GM11168 (cell line): ENCODE measurements around the gene PIH1D1.

Source experiments
- in situ Hi-C: fragments of 300-500 bp; cut with MboI; formaldehyde crosslinking; loops from one replicate; pipeline ENCODE4 v1.12.0; 2022; ENCODE audit warnings: low sequenced_read_pairs; ENCODE audit not compliant: unreplicated experiment

Gene PIH1D1

DNA sequence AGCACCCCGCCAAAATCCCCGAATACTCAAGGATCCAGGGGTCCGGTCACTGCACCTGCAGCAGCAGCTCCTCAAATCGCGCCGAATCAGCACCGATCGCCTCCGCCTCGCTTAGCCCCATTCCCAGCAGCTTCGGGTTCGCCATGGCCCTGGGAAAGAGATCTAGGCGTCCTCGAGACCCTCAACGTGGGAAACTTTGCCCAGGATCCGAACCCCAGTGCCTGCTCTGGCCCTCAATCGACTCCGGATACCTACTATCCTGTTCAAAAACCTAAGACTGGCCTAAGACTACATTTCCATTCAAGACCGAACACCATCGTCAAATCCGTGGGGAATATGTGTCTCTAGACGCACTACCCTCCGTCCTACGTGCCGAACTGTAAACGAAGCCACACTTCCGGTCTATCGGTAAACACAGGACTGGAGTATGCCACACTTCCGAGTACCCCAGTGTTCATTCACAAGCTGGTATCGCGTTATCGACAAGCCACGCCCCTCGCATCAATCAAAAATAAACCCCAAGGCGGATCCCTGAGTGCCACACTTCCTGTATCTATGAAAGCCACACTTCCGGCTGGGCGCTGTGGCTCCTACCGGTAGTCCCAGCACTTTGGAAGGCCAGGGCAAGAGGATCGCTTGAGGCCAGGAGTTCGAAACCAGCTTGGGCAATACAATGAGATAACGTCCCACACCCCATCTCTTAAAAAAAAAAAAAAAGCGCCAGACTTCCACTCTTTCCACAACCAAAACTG, at the start of gene PIH1D1:
PIH1D1 (minus strand) TSS at position 385 of the 752 bp plus-strand sequence; CDS start at position 145, 240 bp downstream.
- in situ Hi-C loops, result no loop called here

DNA sequence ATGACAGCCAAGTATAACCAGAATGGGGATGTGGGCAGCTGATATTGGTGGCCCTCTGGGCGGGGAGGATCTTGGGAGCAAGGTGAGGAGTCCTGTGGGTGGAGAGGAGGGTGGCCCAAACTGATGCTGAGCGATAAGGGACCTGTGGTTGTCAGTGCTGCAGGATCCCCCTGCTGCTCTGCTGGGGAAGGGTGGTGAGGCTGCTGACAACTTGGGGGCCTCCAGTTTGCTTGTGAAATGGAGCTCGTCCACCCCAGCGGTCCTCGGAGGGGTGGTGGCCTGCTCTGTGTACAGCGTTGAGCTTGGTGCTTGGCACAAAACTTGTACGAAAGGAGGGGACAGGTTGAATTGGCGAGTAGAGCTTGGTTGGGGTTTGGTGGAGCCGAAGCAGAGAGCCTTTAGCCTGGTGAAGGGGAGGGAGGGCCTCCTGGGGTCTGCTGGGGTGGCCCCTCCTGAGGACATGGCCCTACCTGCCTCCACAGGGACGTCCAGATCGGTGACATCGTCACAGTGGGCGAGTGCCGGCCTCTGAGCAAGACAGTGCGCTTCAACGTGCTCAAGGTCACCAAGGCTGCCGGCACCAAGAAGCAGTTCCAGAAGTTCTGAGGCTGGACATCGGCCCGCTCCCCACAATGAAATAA, 47.5 kb upstream of the PIH1D1 start:
- in situ Hi-C loops, result no loop called here

DNA sequence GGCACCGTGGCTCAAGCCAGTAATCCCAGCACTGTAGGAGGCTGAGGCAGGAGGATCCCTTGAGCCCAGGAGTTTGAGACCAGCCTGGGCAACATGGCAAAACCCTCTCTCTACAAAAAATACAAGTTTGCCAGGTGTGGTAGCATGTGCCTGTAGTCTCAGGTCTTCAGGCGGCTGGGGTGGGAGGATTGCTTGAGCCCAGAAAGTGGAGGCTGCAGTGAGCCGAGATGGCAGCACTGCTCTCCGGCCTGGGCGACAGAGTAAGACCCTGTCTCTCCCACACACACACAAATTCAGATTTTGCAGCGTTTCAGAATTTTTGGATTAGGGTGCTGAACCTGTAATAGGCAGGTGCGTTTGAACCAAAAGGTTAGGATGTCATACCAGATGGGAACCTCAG, 46.9 kb upstream of the PIH1D1 start:
- in situ Hi-C loops, result no loop called here

DNA sequence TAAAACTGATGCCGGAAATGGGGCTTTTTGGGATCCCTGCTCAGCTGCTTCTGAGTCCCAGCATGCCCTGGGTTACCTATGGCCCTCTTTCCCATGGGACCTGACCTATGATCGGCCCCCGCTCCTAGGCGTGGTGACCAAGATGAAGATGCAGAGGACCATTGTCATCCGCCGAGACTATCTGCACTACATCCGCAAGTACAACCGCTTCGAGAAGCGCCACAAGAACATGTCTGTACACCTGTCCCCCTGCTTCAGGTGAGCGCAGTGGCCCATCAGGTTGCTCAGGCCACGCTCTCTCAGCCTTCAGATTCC, 46.1 kb upstream of the PIH1D1 start:
- in situ Hi-C loops, result no loop called here

DNA sequence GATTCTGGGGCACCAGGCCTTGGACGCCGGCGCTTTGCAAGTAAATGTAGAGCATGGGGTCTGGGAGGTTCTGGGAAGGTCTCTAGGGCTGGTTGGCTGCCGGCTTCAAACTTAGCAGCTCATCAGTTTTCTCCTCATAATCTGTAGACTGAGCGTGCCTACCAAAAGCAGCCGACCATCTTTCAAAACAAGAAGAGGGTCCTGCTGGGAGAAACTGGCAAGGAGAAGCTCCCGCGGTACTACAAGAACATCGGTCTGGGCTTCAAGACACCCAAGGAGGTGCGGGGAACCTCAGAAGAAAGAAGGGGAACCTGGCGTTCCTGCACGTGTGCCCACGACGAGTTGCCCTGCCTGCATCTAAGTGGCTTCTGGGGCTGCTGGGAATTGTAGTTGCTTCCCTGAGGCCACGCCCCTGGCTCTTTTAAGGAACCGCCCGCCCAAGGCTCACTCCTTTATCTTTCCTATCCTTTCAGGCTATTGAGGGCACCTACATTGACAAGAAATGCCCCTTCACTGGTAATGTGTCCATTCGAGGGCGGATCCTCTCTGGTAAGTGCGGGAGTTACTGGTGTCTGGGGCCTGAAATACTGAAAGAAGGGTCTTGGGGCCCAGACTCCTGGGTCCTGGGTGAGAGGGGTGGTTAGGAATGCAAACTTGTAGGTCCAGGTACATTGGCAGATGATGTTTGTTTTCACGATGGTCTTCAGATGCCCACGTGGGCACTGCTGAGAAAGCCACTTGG, 45.6 kb upstream of the PIH1D1 start:
- in situ Hi-C loops, result no loop called here

DNA sequence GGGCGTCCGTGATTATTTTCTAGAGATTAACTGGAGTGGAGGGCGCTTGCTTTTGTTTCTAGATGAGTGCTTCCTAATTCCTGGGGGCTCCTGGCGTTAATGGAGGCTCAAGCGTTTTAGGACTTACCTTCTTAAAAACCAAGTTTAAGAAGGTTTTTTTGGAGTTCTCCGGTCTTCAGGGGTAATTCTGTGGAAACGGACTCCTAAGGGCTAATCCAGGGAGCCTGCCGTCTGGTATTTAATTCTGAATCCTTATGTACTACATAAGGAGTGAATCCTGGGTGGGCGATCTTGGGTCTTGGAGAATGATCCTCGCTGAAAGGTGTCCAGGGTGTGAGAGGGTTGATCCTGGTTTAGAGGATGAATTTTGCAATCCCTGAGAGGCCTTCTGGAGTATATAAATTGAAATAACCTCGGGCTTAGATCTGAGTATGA, 45.0 kb upstream of the PIH1D1 start:
- in situ Hi-C loops, result no loop called here

DNA sequence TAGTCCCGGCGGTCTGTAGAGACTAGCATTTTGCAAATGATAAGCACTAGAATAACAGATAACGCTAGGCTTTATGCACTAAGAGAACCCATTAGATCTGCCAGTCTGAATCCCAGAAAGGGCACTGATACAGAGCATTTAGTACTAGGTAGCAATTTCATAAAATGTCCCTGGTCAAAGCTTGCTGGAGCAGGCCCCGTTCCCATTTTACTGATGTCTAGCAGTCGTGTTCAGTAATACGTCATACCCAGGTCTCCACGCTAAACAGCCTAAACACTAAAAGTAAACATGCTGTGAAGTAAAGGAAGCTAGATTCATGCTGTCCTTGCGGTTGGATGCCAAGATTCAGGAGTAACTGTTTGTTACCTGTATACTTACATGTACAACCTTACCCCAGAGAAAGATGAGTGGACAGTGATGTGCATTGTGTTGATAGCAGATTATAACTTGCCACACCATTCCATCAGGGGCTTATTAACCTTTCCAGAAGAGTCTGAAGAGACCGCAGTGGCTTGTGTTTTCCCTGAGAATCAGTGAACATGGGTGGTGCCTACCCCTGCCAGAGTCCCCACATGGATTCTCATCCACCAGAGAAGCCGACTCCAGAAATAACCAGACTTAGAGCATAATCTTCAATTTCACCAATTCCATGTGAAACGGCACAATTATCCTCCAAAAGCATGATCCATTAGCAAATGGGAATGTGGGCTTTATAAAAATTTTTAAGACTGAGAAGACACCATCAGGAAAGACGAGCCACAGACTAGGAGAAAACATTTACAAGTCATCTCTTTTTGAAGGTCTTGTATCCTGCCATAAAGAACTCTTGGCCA, 41.2 kb upstream of the PIH1D1 start:
- in situ Hi-C loops, result no loop called here

DNA sequence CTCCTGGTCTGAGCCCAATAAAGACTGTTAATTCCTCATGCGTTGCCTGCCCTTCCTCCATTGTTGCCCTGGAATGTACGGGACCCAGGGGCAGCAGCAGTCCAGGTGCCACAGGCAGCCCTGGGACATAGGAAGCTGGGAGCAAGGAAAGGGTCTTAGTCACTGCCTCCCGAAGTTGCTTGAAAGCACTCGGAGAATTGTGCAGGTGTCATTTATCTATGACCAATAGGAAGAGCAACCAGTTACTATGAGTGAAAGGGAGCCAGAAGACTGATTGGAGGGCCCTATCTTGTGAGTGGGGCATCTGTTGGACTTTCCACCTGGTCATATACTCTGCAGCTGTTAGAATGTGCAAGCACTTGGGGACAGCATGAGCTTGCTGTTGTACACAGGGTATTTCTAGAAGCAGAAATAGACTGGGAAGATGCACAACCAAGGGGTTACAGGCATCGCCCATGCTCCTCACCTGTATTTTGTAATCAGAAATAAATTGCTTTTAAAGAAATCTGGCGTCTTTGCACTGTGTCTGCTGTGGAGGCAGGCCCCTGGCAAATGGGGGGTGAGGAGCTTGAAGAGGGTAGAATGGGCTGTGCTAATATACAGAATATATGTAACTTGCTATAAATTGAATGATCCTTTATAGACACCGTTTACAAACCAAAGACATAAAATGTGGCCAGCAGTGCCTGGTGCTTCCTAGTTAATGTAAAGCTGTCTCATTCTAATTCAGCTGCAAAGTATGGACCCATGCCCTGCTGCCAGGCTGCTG, 40.4 kb upstream of the PIH1D1 start:
- in situ Hi-C loops, result no loop called here

DNA sequence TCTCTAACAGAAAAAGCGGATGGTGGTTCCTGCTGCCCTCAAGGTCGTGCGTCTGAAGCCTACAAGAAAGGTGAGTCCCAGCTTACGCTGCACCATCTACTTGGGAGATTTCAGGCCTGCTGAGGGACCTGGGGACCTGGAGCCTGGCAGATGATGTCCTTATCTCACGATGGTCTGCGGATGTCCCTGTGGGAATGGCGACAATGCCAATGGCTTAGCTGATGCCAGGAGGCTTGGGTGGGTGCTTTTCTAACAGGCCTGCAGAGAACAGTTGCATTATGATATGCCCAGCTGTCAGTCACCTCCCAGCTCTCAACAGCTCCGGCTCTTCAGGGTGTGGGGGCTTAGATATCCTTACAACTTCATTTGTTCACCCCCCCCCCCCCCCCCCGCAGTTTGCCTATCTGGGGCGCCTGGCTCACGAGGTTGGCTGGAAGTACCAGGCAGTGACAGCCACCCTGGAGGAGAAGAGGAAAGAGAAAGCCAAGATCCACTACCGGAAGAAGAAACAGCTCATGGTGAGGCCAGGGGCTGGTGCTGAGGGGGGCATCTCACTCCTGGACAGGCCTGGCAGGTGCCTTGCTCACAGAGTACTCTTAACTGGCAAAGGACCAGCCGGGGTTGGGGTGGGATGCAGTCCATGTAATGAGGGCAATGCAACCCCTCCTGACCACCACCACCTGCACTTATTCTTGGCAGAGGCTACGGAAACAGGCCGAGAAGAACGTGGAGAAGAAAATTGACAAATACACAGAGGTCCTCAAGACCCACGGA, 39.6 kb upstream of the PIH1D1 start:
- in situ Hi-C loops, result no loop called here

DNA sequence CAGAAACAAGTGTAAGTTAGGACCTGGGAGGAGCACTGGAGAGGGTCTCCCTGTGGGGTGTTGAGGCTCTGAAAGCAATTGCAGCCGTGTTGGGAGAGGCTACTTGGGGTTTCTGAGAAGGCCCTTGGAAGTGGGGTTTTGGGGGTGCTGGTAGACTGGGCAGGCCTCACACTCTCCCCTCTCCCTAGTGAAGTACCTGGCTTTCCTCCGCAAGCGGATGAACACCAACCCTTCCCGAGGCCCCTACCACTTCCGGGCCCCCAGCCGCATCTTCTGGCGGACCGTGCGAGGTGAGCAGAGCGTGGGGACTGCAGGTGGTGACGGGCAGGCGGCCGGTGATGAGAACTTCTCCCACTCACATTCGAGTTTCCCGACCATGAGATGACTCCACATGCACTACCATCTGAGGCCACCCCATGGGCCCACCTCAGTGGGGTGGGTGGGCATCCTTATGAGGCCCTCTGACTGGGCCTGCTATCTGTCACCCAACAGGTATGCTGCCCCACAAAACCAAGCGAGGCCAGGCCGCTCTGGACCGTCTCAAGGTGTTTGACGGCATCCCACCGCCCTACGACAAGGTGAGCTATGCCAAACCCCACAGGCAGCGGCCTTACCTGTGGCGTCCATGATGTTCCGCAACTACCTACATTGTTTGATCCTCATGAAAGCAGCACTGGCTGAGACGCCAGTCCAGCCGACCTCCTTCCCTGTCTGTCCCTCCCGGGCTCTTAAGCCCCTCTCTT, 38.8 kb upstream of the PIH1D1 start:
- in situ Hi-C loops, result no loop called here

DNA sequence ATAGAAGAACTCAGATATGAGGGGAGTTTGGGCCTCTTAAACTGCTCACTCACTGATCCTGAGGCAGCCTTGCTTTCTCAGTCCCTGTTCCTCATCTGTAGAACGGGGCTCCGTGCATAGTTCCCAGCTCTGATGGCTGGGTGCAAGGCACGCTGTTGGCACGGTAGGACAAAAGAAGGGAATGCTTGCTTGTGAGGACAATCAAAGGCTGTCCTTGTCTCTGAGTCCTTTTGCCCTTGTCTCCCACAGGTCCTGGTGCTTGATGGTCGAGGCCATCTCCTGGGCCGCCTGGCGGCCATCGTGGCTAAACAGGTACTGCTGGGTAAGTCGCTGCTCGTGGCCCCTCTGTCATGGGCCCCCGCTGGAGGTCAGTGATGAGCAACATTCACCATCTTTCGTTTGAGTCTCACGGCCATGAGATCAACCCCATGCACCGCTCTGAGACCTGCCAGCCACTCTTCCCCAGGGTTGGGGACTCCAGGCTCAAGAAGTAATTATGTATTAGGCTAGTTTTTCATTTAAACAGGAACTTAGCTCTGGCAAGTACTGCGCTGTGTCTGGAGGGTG, 38.1 kb upstream of the PIH1D1 start:
- in situ Hi-C loops, result no loop called here

DNA sequence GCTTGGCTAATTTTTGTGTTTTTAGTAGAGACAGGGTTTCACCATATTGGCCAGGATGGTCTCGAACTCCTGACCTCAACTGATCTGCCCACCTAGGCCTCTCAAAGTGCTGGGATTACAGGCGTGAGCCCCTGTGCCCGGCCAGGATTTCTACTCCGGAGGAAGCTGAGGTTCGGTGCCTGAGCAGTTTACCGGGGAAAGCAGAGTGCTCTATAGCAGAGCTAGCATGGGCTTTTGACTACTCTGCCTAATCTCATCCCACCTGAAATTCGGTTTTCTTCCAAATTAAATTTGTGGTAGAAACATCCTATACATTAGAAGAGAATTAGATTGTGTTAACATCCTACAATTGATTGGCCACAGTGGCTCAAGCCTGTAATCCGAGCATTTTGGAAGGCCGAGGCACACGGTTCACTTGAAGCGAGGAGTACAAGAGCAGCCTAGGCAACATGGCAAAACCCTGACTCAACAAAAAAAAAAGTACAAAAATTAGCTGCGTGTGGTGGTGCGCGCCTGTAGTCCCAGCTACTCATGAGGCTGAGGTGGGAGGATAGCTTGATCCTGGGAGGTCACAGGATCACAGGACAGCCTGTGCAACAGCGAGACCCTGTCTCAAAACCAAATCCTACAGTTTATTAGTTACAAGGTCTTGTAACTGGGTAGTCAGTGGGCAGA, 37.4 kb upstream of the PIH1D1 start:
- in situ Hi-C loops, result no loop called here

DNA sequence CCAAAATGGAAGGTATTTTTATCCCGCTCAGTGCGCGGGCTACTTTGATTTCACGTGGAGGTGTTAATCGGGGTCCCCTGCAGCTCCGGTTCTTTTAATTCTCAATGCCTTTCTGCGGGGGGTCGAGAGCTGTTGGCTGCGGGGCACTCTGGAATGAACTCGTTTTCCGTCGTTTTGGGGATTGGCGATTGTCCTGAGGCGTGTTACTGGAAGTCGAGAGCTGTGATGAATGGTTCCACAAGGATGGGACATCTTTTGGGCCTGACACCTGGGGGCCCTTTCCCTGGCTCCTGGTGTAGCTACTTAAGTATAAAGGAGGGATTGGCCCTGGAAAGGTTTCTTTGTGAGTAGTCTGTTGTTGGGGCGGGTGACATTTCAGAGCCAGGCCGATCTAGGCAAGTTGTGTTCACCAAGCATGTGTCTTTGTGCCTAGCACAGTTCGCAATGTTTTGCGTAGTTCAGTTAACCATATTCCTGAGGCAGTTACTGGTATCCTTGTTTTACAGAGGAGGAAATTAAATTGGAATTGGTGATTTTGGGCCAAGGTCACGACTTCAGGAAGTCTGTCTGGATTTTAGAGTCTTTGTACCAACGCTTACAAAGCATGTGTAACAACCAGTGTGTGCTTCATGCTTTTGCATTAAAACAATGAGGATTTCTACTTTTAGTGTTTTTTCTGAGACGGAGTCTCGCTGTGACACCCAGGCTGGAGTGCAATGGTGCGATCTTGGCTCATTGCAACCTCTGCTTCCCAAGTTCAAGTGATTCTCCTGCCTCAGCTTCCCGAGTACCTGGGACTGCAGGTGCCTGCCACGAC, 36.6 kb upstream of the PIH1D1 start:
- in situ Hi-C loops, result no loop called here

DNA sequence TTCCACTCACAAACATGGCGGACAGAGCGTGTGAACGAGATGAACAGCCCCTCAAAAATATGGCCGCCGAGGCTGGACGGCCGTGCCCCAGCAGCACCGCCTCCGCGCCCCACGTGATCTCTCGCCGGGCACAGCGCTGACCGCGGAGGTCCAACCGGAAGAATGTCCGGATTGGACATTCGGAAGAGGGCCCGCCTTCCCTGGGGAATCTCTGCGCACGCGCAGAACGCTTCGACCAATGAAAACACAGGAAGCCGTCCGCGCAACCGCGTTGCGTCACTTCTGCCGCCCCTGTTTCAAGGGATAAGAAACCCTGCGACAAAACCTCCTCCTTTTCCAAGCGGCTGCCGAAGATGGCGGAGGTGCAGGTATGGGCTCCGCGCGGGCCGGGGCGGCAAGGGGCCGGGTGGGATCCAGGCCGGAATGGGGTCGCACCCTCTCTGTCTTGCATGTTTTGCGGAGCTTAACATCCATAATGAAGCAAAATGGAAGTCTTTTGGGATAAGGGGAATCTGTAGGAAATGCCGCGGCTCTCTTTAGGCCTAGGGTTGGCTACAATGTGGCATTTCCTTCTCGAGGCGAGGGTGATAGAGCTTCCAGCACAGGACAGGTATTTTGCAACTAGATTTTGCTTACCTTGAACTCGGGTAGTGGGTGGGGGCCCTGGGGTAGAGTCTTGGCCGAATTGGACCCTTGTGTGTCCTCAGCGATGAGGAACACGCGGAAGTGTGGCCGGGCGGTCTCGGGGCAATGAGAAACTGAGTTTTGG, 35.8 kb upstream of the PIH1D1 start, which contains the start of gene RPL13A:
RPL13A (plus strand) TSS at position 332 of the 769 bp plus-strand sequence; CDS start at position 354, 22 bp downstream.
- in situ Hi-C loops, result no loop called here

DNA sequence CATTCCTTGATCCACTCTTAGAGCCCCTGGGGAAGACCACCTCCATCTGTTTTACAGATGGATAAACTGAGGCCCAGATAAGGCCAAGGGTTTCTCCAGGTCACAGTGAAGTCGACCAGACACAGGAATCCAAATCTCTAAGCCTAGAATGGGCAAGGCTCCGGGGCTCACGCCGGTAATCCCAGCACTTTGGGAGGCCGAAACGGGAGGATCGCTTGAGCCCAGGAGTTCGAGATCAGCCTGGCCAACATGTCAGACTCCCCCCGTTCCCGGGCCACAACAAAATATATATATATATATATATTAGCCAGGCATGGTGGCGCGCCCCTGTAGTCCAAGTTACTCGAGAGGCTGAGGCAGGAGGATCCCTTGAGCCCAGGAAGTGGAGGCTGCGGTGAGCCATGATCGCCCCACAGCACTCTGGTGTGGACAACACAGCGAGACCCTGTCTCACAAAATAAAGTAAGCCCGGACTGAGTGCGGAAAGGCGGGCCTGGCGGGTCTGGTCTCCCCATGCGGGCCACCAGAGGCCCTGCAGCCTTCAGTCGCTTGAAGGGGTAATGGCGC, 35.2 kb upstream of the PIH1D1 start:
- in situ Hi-C loops, result no loop called here

DNA sequence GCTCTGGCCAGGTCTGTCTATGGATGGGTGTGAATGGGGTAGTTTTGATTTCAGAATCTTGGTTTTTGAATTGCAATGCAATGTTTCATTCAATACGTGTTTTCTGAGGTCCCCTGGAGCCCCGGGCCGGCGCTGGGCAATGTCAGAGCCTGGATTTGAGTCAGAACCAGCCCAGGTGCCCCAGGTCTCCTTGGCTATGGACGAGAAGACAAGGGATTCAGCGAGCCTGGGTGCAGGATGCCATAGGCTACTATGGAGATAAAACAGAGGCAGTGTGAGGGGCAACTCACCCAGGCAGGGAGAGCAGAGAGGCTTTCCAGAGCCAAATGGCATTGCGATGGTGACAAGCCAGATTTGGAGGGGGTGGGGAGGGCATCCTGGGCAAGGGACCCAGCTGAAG, 34.6 kb upstream of the PIH1D1 start:
- in situ Hi-C loops, result no loop called here
